Effector CD4-positive, alpha-beta T cell (primary cell): ENCODE data around the gene SEMA5A.

Experiments used
- DNase-seq: peaks from one replicate; pipeline ENCODE4 v3.0.0-alpha.2; 2020

The SEMA5A gene

DNA sequence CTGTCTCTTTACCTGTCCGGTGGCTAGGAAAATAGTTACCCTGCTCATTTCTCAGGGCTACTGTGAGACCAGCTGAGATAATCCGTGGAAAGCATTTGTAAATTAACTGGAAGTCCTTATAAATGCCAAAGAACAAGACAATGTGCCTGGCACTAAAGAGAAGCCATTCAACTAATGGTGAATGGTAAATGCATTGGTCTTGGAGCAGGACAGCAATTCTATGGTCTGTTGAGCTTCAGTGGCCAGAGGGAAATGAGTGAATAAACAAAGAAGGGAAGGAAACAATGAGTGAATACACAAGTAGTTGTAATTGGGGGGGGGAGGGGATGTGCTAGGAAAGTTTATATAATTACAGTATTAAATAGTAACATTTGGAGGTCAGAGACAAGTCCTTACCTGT, 353.6 kb downstream of the SEMA5A start:
- no peak for DNase-seq

- DNase-seq, result no peak
Observed at GRCh38 chr5:9189681-9190080, 356.2 kb downstream of the SEMA5A start.

DNA sequence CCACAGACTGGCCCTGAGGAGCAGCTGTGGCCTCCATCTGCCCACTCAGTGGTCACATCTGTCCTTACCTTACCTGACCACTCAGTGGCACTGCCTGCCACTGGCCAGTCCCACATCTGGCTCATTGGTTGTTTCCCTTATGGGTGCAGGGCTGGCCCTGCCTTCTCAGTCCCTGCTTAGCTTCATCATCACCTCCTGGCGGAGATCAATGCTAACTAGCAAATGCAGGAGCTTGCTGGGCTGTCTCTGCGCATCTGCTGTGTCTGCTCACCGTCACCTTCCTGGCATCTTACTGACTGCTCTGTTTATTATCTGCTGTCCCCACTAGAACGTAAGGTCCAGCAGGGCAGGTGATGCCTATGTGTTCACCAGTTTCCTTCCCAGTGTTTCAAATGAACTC, 356.9 kb downstream of the SEMA5A start:
- DNase-seq, result no peak

- DNase-seq, result no peak
Observed at GRCh38 chr5:9188131-9188530, 357.7 kb downstream of the SEMA5A start.

DNA sequence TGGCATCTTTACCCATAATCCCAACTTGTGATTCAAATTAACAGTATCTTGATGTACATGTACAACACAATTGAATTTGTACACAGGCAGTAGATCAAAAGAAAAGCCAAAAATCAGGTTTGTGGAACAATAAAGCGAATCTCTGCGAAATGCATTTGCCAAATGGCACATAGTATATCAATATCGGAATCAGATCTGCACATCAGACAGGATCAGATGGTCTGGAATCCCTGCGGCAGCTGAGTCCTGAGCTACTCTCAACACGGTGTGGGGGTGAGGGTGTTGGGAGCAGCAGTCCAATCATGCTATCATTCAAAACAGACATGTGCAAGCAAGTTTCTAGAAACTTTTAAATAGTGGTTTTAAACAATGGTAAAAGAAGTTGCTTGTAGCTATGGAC, 358.3 kb downstream of the SEMA5A start:
- no peak for DNase-seq

DNA sequence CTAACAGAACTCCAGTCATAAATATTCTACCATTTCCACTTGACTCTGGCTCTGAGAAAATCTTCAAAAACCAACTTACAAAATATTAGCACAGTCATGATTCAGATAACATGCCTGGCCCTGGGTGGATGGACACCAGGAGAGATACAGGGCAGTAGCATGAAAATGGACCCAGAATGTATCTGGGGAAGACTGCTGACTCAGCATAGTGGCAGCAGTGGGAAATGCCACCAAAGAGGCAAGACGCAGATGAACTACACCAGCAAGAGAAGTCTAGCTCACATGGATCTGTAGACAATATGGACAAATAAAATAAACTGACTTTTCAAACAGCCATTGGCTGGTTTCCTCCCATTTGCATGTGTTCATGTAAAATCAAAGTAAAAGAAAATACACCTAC, 359.8 kb downstream of the SEMA5A start:
- no peak for DNase-seq

GRCh38 chr5:9183992-9184391, 361.9 kb downstream of the SEMA5A start:
- DNase-seq, result no peak

DNA sequence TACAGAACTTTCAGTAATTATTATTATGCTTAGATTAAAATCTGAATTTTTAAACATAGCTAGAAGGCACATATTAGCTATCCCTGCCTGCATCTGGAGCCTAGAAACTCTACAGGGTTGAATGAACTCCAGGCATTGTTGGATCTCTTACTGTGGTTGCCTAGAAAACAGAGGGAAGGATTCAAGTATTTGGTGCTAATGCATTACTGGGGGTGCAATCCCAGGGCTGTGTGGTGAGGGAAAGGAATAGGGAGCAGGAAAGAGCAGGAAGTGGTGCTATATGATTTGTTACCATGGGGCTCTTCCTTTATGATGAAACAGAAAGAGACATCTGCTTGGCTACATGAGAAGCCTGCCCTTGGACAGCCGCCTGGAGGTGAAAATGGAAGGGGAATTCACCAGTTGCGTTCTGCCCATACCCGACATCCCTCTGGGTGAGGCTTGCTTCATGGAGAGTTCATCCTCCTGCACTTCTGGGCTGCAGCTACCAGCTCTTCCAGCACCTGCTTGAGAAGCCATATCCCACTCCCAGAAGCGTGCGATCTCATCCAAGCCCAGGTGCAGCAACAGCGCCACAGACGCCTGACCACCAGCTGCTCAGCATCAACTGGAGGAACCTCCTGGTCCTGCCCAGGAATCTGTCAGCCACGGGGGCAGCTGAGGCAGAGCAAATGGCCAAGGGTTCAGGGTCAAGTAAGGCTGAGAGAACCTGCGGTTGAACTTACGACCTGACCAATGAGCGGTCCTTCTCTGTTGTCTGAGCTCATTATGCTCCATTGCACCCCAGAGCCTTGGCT, 362.8 kb downstream of the SEMA5A start:
- no peak for DNase-seq

DNA sequence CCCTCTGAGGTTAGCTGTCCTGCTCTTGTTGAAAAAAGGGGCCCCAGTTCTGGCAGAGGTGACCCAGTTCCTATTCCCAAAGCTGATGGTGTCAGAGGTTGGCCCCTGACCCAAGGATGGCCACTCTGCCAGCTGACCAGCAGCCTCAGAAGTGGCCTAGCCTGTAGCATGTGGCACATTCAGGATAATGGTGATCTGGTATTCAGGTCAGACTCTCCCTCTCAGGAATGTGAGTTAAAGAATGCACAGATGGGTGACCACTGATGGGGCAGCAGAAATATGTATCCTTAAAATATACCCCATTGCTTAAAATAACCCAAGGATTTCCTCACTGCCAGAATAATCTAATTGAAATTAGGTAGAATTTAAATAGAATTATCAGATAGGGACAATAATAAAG, 369.2 kb downstream of the SEMA5A start:
- no peak for DNase-seq

DNA sequence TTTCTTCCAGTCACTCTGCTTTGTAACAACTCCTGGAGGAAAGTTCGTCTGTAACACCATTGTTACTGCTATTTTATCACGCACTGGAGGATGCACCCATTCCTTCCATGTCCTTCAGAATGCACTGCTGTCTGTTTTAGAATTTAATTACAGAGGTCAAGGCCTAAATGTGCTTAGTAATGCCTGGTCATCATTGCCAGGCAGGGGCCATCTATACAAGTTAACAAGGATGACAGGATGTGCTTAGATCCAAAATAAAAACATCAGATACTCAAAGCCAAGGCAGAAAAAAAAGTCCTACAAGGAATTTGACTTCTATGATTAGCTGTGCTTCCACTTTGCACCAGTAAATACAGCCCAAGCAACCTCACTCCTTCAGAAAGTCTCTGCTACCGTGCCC, 371.4 kb downstream of the SEMA5A start:
- DNase-seq, result no peak

DNA sequence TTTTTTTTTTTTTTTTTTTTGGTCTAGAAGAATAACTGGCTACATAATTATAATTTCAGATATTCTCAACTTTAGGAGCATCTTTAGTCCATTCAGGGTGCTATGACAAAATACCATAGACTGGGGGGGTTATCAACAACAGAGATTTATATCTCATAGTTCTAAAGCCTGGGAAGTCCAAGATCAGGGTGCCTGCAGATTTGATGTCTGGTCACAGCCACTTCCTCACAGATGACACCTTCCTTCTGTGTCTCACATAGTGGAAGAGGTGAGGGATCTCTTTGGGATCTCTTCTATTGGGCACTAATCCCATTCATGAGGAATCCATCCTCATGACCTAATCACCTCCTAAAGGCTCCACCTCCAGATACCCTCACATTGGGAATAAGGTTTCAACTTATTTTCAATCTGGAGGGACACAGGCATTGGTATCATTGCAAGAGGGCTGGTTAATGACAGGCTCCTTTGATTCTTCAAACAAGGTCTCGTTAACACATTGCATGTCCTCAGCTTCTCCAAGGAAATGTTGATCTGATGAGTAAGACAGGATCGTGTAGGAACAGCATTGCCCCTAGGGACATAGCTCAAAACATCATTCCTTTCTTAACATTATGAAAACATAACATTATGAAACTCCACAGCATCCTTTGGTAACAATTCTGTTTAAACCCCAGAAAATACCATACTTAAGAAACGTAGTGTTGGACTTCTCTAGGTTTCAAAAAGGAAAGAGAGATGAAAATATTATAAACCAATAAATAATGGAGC, 372.4 kb downstream of the SEMA5A start:
- no peak for DNase-seq

- DNase-seq, result no peak
Observed at GRCh38 chr5:9170026-9170425, 375.8 kb downstream of the SEMA5A start.

- no peak for DNase-seq
Observed at GRCh38 chr5:9169557-9169902, 376.3 kb downstream of the SEMA5A start.

- no peak for DNase-seq
Observed at GRCh38 chr5:9168791-9169556, 376.9 kb downstream of the SEMA5A start.

GRCh38 chr5:9166202-9167112, 379.4 kb downstream of the SEMA5A start:
- no peak for DNase-seq

DNA sequence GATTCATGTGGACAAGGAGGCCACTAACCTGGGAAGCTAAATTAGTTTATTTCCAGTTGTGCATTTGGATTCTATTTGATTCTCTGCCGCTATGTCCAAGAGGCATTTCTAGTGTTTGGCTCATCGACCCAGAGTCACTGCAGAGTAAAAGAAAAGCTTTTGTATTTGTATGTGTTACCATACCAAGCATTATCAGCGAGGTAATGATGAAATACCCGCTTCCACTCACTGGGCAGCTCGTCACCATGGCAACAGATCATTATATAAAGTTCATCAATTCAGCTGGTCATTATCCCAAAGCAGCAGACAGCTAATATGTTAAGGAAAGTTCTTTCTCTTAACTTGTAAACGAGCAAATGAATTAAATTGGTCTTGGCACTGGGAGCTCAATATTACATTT, 380.3 kb downstream of the SEMA5A start:
- DNase-seq, result no peak

DNA sequence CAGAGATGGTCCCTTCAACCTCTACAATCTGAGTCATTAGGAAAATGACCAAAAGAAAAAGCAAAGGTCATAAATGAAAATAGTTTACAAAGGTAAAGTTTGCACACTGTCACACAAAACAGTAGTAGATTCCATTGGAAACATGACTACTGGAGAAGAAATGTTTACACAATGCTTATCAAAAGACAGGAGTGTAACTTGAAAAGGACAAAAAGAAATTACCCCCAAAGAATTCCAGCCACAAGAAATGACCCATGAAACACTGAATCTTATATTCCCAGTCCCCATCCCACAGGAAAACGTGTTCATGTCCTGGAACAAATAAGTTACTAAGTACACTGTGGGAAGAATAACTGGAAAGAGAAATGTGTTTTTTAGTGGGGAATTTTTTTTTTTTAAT, 385.1 kb downstream of the SEMA5A start:
- no peak for DNase-seq

- no peak for DNase-seq
Observed at GRCh38 chr5:9157811-9158210, 388.1 kb downstream of the SEMA5A start.

DNA sequence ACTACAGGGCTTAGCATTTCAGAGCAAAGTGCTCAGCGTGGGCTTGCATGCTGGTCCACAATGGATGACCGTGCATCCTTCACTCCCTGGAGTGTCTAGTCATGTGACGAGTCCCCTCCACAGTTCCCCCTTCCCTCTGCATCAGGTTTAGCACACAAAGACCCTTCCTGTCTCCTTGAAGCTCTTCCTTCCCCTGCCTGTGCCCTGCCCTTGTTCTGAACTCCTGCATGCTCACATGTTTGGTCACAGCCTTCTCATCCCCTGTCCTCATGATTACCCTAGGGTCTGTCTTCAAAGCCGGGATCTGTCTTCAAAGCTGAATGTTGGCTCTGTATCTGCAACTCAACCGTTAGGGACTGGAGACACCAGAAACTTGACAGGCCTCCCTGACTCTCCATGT, 388.9 kb downstream of the SEMA5A start:
- no peak for DNase-seq

GRCh38 chr5:9156282-9156681, 389.6 kb downstream of the SEMA5A start:
- DNase-seq, result no peak

DNA sequence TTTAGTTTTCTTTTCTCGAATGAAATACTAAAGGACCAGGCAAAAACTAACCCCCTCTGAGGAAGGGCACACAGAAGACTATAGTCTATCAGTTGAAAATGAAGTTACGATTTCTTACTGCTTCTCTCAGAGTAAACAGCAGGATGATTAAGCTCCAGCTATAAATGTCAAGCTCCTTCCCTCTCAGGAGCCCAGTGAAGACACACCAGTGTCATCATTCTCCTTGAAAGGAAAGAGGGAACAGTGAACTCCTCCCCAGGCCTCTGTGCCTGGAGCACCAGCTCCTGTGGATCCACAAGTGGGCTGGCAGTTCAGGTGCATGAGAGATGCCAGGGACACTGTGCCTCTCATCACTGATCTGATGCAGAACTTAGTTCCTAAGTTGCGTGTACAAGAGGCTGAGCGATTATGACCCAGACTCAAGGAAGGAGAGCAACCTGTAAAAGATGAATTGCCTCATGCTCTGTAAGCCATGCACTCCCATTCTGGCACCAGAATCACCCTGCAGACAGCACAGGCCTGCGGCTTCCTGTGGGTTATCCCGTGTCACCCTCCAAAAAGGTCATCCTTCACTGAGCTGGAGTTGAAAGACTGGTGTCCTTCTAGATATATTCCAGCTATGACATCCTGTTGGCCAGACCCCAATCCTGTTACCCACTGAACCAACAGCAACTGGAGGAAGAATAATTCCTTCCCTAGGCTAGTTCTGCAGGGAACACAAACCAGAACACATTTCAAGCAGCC, 394.0 kb downstream of the SEMA5A start:
- no peak for DNase-seq

DNA sequence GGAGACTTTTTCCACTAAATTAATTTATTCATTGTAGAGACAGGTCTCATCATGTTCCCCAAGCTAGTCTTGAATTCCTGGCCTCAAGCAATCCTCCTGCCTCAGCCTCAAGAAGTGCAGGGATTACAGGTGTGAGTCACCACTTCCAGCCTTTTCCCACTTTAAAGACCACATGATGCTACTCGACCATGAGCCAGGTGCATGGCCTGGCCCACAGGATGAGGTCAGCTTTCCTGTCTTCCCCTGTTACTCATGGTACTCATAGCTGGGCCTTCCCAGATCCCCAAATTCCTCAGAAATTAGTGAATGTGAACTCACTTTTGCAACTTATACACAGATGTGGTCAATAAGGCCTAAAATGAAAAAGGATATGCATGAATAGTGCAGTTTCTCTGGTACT, 395.9 kb downstream of the SEMA5A start:
- no peak for DNase-seq
